HG03045 (cell line): ENCODE results near the gene RANGRF.

Experiments
- ATAC-seq: cut with Tn5 transposase; IDR thresholded peaks from one replicate; pipeline ENCODE4 v1.9.1; 2021; ENCODE audit warnings: mild to moderate bottlenecking, moderate library complexity; ENCODE audit not compliant: unreplicated experiment

Gene RANGRF

DNA sequence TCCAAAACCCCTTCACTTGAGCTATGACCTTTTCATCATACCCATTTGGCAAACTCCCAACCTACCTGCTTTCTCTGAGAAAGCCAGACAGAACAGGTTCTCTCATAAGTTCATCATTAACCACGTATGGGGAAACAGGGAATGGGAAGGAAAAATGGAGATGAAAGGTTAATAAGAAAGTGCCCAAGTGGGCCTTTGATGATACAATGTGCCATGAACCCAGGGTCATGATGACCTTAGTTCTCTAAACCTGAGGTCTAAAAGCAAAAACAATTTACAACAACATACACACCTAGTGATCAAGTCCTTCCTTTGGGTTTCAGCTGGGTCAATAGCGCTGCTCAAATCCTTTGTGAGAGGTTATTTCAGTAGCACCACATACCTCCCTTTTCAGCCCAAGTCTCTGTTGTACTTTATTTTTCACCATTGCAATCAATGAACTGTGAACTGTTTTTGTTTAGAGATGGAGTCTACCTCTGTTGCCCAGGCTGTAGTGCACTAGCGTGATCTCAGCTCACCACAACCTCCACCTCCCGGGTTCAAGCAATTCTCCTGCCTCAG lies 14.5 kb upstream of the RANGRF start:
- ATAC-seq: no peak

GRCh38 chr17:8274816-8275215 lies 13.7 kb upstream of the RANGRF start:
- ATAC-seq: no peak

DNA sequence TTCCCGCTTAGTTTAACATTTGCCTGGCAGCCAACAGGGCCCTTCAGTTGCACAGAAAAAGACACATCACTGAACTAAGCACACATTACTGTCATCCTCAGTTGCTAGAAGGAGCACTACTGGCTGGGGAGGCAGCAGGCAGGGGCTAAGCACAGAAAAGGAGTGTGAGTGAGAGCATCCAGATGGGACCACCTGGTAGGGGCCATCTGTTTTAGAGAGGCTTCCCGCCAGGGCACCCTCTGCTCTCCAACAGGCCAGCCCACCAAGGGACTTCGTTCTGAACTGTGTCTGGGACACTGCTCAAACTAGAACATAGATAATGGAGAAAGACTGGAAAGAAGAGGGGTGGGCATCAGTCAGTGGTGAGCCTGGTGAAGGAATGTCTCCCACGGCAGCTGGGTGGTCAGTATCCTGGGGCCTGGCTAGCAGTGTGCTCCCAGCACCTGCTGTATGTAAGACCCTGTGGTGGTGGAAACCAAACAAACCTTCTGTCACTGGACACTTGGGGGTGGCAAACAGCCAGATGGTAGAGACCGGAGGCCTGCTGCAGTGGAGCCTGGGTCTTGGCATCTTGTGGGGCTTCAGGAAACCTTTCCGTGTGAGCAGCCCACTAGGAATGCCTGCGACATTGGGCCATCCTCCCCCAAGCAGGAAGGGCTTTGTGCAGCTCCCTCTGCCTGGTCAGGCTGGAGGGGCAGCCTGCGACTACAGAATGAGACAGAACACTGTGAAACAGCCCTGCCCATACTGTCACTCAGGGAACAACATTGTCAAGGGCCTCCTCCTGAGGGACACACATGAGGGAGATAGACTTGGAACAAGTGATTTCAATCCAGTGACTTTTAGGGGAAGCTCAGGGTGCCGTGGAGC lies 12.8 kb upstream of the RANGRF start:
- ATAC-seq: no peak

DNA sequence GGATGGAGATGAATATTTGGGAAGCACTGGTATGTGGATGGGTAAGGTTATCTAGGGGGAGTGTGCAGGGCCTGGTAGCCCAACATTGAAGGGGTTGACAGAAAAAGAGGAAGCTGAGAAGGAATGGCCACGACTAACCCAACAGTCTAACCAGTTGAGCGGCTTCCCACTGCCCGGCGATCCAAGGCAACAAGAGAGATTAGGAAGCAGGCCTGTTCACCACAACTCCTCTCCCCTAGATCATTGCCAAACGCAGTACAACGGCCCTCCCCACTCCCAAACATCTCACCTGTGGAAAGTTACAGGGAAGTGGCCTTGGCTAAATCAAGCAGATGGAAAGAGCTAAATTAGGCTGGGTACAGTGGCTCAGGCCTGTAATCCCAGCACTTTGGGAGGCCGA lies 11.2 kb upstream of the RANGRF start:
- no peak for ATAC-seq

GRCh38 chr17:8282345-8282744 lies 6.1 kb upstream of the RANGRF start:
- no peak for ATAC-seq

- ATAC-seq: no peak
Measured at GRCh38 chr17:8283356-8283755, 5.1 kb upstream of the RANGRF start.

GRCh38 chr17:8284126-8284525 lies 4.3 kb upstream of the RANGRF start:
- ATAC-seq: no peak

DNA sequence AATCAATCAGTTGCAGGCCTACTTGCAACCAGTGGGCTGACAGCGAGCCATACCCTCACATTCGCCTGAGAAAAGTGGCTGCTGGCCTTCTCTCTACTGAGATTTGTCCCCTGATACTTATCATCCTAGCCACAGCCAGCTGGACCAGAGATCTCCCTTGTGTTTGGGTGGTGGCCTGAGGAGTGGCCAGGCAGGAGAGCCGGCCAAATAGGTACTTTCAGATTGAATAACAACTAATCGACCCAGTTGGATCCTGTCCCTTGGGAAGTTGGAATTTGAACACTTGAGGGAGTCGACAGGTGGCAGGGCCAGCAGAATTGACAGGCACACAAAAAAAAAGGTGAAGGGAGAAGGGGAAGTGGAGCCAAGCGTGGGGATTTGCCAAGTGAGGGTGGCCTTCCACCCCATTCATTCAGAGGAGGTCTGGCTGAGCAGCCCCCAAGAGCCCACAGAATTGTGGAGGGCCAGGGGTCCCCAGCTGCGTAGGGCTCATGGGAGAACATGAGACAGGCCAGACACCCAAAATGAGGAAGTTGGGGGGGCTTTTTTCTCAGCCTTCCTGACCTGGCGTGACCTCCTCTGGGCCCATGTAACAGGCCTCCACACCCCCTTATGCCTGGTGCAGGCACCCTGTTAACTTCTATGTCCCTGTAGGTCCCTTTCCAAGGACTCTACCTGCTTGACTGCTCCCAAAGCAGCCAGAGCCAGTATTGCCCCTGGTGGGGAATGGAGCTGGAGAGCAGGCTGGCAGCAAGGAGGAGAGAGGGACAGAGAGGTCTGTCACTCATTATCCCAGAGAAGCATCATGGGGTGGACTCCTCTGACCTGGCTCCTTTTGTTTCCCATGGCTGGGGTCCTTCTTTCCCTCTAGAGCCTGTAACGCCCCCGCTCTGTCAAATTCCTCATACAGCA lies 2.9 kb upstream of the RANGRF start:
- no peak for ATAC-seq

DNA sequence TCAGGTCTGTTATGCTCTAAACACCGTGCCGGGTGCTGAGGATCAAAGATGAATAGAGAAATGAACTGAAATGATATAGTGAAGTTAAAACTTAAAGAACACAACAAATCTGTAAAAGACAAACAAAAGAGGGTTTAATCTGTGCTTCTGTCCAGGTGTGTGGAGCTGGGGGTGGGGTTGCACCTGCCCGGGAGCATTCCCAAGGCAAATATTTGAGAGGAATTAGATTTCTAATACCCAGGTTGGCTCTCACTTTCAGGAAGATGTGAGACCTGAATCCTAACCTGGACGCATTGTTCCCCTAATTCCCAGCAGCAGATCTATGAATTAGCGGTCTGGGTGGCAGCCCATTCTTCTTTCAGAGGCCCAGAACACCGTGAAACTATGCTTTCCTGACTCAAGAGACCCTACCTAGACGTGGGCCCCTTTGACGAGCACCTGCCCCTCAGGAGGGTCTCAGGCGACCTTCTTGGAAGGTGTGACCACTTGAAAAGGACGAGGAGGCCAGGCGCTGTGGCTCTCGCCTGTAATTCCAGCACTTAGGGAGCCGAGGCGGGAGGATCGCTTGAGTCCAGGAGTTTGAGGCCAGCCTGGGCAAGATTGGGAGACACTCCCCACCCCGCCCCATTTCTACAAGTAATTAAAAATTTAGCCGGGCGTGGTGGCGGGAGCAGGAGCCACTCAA lies 677 bp upstream of the RANGRF start:
- ATAC-seq: no peak

GRCh38 chr17:8289103-8289397 lies 580 bp downstream of the RANGRF start:
- ATAC-seq: no peak

GRCh38 chr17:8290043-8290442 lies 1.6 kb downstream of the RANGRF start:
- ATAC-seq: no peak

DNA sequence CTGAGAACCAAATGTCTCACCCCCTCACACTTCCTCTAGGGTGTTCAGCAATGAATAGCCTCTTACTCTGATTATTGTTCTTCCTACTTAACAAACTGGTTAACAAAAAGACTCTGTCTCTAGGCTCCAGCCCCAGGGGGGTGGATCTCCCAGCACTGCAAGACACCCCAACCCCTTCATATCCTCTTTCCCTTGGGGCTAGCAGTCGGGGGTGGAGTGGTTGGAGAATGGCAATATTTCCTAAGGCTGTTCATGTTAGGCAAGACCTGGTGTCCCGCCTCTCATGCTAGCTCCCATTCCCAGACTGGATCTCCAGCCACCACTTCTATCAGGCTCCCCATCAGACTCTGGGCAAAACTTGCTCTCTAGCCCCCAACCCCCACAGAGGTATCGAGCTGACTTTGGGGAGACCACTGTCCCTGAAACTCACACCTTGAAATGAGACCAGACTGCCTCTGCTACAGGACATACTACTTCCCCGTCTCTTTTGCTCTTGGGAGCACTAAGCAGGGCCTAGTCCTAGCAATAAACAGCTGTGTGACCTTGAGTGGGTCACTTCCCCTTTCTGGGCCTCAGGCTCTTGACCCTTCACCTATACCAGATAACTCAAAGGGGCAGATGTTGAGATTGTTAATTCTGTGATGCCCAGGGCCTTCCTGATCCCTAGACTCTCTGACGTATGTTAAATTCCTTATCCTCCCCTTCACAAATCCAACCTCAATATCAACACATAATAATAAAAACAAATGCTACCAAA lies 4.3 kb downstream of the RANGRF start:
- no peak for ATAC-seq

GRCh38 chr17:8294361-8294760 lies 5.9 kb downstream of the RANGRF start:
- ATAC-seq: no peak

DNA sequence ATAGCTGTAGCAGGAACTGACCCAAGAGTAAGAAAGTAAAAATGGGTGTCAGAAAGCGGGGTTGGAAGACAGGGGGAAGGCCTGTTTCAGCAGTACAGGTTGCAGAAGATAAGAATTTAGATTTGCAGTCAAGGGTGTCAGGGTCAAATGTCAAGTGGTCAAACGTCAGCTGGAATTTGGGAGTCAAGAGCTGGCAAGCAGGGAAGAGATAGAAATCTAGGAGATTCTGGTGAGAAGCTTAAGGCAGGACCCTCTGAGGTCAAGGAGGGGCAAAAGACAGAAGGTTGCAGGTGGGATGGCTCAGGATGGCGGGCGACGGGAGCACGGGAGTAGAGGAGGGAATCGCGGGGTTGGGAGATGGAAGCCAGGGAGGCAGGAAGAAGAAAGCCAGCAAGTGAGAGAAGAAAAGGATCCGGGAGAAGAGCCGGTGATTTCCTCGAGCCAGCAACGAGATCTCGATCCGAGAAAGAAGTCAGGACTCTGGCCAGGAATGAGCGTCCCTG lies 6.4 kb downstream of the RANGRF start:
- ATAC-seq: no peak

GRCh38 chr17:8300226-8300625 lies 11.8 kb downstream of the RANGRF start:
- ATAC-seq: no peak

DNA sequence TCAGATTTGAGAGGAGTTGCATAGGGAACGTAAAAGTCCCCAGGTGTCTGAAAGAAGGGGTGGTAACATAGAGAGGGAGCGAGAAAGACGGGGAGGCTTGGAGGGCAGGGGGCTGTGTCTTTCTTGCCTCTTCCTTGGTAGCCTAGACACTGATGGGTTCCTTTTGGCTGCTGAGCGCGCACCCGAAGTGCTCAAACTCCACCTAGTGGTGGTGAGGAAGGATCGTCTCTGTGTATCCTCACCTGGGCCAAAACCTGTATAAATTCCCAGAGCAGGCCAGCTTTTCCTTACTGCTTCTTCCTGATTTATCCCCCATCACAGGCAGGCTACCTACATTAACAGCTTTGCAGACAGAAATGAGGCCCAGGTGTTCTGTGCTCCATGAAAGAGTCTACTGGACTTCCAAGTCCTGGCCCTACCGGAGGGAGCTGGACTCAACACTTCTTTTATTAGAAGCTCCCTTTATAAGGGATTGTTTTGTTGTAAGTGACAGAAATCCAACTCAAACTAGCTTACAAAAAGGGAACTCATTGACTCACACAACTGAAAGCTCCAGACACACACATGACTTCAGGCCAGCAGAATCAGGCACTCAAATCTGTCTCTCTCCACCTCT lies 12.3 kb downstream of the RANGRF start:
- ATAC-seq: no peak

- ATAC-seq: no peak
Measured at GRCh38 chr17:8310601-8311123, 22.2 kb downstream of the RANGRF start.

GRCh38 chr17:8311131-8311790 lies 22.8 kb downstream of the RANGRF start:
- ATAC-seq: no peak

DNA sequence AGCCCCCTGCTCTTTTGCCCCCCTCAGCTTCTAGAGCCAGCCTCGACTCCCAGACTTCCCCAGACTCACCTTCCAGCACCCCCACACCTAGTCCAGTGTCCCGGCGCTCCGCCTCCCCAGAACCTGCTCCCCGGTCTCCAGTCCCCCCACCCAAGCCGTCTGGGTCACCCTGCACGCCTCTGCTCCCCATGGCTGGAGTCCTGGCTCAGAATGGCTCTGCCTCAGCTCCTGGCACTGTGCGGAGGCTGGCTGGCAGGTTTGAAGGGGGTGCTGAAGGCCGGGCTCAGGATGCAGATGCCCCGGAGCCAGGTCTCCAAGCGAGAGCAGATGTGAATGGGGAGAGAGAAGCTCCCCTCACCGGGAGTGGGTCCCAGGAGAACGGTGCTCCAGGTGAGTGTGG lies 23.8 kb downstream of the RANGRF start:
- ATAC-seq: no peak
